Right lobe of liver (tissue), 4 donors: ENCODE data around the gene RNPEPL1.

Experiments
- POLR2A ChIP-seq: fragments of 450-650 bp; IDR thresholded peaks from one replicate; pipeline ENCODE4 v1.6.1; 2017; ENCODE audit warnings: antibody characterized with exemption, mild to moderate bottlenecking
- TF ChIP-seq, protein P1 (sequence below), 4 donors: fragments of 200-600 bp in 3 of 4; fragments of 450-650 bp in 1 of 4; IDR thresholded peaks; one replicate each; pipeline versions ENCODE4 v1.5.1 to v1.8.0; 2016 to 2022; ENCODE audit warnings: antibody characterized with exemption in 4 of 4, mild to moderate bottlenecking in 2 of 4
- donor health status: DM: no; HTN: no; CAD: no.
- donor health status: DM: no; HTN: no; CAD: no.
- donor health status: DM: no; HTN: yes; CAD: no.

DNA sequence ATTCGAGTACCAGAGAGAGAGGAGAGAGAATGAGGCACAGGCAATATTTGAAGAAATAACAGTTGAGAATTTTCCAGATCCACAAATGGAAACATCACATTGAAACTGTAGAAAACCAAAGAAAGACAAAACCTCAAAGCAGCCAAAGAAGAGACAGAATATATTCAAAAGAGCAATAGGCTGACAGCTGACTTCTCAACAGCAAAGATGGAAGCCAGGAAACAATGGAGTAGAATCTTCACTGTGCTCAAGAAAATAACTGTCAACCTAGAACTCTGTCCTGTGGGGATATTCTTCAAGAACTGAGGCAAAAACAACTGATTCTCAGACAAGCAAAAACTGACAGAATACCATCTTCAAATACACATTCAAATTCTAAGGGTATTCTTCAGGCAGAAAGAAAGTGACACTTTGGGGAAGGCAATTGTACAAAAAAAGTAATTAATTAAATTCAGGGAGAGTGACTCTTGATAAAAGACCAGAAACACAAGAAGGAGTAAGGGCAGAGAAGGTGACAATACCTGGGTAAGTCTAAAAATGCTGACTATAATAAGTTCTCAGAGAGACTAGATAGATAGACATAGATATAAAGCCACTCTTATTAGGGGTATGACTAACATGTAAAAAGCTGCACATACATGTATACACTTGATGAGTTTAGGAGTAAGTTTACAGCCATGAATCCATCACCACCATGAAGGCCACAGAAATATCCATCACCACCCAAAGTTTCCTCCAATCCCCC, 36.1 kb upstream of the RNPEPL1 start:
- TF ChIP-seq, protein P1, sequence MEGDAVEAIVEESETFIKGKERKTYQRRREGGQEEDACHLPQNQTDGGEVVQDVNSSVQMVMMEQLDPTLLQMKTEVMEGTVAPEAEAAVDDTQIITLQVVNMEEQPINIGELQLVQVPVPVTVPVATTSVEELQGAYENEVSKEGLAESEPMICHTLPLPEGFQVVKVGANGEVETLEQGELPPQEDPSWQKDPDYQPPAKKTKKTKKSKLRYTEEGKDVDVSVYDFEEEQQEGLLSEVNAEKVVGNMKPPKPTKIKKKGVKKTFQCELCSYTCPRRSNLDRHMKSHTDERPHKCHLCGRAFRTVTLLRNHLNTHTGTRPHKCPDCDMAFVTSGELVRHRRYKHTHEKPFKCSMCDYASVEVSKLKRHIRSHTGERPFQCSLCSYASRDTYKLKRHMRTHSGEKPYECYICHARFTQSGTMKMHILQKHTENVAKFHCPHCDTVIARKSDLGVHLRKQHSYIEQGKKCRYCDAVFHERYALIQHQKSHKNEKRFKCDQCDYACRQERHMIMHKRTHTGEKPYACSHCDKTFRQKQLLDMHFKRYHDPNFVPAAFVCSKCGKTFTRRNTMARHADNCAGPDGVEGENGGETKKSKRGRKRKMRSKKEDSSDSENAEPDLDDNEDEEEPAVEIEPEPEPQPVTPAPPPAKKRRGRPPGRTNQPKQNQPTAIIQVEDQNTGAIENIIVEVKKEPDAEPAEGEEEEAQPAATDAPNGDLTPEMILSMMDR (IDR thresholded peaks at IDR 0.05) = no peak
- TF ChIP-seq POLR2A = no peak
